ENCODE data around the gene TERT. TPM values are rescaled to one million over a fixed set of nuclear protein-coding genes. Genes with fewer than 3 reads are reported as not detected.

TERT gene
- total RNA-seq, 1 donor from 2014 or later = not detected

DNA sequence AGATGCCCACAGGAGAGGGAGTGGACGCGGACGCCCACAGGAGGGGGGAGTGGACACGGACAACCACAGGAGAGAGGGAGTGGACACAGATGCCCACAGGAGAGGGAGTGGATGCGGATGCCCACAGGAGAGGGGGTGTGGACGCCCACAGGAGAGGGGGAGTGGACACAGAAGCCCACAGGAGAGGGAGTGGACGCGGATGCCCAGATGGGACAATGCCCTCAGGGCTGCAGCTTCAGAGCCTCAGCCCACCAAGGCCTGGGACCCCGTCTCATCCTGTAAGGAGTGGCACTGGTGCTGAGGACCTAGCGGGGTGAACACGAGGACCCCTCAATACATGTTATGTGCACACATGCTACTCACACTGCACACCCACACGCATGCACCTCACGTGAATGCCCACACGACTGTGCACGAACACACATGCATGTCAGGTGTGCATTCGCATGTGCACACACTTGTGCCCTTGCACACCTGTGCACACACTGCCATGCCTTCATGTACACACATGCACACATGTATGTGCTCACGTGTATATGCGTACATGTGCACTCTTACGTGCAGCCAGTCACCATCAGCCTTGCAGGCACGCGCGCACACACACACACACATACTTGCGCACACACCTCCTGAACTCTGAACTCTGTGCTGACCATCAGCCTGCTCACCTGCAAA is 34.9 kb downstream of the TERT start:
- DNase-seq (ENCODE audit: low spot score) = no peak

DNA sequence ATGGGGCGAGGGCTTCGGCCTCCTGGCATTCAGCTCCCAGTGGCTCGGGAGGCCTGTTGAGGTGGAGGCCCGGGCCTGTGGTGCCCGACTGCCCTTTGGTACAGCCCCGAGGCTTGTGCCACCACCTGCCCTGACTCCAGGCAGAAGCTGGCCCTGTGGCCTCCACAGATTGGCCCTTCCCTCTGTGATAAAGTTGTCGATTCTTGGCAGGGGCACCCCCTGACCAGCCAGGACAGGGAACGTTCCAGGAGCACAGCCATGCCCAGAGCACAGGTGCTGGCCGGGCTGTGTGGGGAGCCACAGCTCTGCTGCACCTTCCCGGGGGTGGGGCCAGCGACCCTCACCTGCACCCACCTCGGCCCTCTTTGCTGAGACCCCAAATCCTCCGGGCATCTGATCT is 37.0 kb downstream of the TERT start:
- no peak for DNase-seq (ENCODE audit: low spot score)

DNA sequence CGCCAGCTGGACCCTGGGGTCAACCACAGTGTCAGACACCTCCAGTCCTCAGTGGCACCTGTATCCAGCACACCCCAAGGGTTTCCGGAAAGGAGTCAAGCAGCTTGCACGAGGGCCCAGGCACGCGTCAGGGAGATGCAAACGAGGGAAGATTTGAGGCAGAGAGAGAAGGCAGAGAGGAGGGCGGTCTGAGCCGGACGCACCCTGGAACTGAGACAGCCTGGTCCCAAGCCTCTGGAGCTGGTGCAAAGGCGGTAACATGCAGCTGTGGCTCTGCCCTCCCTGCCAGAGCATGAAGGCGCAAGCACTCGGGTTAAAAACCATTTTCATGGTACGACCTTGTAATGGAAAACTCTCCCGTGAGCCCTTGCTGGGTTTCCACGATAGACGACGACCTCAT is 37.5 kb downstream of the TERT start:
- DNase-seq (ENCODE audit: low spot score) = no peak

DNA sequence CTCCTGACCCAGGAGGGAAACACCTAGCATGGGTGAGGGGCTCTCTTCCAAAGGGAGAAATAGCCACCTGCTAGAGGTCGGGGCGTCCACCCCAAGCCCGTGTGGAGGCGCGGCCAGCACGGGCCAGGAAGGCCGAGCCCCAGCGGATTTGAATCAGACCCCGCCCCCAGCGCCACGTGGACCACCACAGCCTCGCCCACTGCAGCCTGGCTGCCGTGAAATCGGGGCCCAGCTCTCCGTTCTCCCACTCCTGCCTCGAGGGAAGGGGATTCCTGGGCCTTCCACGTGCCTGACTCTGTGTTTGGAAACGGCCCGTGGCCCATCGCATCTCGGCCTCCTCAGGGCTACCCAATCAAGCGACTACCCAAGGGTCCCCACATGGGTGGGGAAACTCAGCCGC is 38.1 kb downstream of the TERT start:
- DNase-seq (ENCODE audit: low spot score) = no peak

DNA sequence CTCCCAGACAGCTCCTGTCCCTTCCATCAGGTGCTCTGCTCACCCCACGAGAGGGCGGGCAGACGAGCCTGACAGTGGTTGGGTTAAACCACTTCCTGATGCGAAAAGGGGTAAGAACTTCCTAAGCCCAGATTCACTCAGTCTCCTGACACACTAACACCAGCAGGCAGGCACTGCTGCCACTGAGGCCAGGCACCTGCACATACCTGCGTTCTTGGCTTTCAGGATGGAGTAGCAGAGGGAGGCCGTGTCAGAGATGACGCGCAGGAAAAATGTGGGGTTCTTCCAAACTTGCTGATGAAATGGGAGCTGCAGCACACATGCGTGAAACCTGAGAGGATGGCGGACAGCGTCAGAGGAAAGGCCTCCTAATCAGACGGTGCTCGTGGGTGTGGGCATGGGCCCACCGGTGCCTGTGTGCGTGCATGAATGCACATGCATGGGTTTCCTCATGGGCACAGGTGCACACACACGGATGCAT is 39.7 kb downstream of the TERT start:
- DNase-seq (ENCODE audit: low spot score) = no peak

DNA sequence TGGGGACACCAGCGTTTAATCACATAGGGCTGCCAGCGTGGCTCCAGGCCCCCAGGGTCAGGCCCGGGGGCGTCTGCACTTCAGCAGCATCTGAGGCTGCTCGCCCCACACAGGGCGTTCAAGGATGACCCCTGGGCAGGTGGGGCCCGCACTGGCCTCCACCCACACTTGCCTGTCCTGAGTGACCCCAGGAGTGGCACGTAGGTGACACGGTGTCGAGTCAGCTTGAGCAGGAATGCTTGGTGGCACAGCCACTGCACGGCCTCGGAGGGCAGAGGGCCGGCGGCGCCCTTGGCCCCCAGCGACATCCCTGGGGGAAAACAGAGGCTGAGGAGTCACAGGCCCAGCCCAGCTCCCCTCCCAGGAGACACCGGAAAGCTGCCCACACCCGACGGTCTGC is 40.7 kb downstream of the TERT start:
- no peak for DNase-seq (ENCODE audit: low spot score)

DNA sequence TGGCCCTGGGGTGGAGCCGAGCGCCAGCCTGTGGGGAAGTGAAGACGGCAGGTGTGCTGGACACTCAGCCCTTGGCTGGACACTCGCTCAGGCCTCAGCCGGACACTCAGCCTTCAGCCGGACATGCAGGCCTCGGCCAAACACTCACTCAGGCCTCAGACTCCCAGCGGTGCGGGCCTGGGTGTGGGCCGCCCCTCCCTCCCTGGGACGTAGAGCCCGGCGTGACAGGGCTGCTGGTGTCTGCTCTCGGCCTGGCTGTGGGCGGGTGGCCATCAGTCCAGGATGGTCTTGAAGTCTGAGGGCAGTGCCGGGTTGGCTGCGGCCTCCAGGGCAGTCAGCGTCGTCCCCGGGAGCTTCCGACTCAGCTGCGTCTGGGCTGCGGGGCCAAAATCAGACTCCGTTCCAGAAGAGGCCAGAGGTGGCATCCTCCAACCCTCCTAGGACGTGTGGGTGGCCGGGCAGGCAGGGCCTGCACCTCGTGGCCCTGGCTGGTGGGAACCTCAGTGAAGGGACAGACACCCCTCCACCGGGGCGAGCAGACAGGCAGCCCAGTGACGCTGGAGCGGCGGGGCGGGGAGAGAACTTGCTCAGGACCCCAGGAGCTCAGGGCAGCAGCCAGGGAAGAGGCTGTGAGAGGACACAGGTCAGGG is 41.3 kb downstream of the TERT start:
- no peak for DNase-seq (ENCODE audit: low spot score)

DNA sequence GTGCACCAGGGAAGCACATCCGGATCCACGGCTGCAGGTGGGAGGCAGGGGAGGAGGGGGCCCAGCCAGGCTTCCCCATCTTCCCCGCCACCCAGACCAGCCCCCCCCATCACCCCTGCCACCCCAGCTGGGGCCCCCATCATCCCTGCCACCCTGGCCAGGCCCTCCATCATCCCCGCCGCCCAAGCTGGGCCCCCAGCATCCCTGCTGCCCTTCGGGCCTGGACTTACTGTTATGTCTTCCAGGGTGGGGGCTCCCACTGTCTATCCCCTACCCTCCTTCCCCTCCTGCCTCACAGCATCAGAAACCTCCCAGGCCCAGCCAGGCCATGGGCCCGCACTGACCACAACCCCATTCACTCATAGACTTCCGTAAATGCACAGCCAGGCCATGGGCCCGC is 42.2 kb downstream of the TERT start:
- no peak for DNase-seq (ENCODE audit: low spot score)

DNA sequence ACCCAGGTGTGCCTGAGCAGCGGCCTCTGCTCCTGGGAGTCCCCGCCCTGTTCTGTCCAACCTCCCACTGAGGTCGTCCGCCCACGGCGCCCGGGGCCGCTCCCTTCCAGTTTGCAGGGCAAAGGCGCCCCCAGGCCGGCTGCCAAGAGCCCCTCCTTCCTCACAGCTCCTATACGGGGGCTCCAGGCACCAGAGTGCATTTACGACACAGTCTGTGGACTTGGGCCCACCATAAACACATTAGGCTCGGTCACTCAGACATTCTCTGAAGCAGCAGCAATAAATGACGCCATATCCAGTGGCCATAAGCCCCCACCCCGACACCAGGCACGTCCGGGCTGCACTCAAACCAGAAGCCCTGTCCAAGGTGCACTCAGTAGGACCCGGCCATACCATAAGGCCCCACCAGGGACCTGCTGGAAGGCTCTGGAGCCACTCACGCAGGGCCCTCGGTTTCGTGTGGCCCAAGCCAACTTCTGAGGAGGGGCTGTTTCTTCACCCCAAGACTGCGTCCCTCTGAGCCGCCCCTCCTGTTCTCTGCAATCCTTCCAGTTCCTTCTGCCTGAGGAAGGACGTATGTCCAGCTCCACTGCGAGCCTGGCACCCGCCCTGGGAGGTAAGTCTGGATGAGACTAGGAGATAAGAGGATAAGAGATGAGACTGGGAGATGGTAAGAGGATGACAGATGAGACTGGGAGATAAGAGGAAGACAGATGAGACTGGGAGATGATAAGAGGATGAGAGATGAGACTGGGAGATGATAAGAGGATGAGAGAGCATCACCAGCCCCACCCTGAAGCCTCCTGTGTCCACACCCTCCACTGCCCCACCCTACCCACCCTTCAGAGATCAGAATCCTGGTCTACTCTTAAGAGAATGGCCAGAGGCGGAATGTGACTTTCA is 42.9 kb downstream of the TERT start:
- no peak for DNase-seq (ENCODE audit: low spot score)

DNA sequence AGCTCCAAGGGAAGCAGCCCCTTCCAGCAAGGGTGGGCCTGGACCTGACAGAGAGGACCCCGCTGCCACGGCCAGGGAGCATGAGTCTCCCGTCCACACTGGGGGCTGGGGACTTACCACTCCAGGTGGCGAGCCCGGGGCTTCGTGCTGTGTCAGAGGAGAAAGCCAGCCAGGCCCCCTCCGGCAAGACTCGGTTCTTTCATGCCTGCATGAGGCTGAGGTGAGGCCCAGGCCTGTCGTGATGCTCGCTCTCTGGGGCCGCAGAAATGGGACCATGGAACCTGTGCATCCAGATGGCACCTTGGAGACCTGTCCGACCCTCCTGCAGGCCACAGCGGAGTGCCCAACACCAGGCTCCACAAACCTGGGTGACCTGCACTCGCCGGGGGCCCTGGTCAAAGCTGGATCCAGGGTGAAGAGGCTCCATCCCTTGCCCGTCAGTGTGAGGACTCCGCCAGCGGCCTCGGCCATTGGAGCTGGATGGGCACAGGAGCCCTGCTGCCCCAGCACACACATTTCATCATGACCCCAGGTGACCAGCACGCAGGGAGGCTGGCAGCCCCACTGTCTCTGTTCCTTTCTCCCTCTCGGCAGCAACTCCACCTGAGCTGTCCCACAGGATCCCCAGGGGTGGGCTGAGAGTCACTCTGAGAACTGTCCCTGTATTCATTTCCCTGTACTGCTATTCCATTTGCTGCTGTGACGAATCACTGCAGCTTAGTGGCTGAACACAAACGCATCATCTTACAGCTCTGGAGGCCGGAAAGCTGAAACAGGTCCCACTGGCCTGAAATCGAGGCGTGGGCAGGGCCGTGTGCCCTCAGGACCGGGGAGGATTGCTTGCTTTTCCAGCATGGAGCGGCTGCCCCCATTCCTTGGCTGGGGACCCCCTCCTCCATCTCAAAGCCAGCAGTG is 45.2 kb downstream of the TERT start:
- DNase-seq (ENCODE audit: low spot score) = no peak

DNA sequence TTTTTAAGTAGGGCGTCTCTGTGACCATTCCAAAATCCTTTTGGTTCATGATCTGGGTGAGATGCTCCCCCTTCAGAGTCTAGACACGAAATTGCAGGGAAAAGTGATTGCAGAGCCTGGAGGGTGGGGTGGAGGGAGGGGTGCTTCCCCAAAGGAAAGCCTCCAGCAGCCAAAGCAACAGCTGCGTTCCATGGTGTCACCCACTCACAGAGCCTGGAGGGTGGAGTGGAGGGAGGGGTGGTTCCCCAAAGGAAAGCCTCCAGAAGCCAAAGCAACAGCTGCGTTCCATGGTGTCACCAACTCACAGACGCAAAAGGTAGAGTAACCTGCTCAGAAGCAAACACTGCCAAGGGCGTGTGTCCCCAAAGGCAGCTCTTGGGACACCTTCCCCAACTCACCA is 47.1 kb downstream of the TERT start:
- DNase-seq (ENCODE audit: low spot score) = no peak

DNA sequence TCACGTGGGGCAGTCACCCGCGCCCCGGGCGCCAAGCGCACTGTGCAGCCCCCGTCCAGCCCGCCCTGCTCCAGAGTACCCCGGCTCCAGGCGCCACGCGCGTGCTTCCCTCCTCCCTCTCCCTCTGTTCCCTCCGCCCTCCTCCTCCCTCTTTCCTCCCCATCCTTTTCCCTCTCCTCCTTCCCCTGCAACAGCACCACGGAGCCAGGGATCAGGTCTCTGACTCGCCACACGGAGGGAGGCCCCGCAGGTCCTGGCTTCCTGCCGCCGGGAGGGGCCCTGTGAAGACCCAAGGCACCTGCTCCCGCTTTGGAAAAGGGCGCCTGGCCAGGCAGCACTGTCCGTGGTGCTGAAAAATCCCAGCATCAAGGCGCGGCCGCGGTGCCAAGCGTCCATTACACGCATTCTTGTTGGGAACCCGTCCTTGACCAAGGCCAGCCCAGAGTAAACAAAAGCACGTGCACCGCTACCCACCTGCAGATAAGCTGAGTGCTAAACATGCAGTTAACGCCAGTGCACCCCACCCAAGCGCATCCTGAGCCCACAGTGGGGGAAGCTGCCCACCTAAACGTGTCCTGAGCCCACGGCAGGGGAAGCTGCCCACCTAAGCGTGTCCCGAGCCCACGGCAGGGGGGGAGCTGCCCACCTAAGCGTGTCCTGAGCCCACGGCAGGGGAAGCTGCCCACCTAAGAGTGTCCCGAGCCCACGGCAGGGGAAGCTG is 48.0 kb downstream of the TERT start:
- DNase-seq (ENCODE audit: low spot score) = peak; percentile 28

DNA sequence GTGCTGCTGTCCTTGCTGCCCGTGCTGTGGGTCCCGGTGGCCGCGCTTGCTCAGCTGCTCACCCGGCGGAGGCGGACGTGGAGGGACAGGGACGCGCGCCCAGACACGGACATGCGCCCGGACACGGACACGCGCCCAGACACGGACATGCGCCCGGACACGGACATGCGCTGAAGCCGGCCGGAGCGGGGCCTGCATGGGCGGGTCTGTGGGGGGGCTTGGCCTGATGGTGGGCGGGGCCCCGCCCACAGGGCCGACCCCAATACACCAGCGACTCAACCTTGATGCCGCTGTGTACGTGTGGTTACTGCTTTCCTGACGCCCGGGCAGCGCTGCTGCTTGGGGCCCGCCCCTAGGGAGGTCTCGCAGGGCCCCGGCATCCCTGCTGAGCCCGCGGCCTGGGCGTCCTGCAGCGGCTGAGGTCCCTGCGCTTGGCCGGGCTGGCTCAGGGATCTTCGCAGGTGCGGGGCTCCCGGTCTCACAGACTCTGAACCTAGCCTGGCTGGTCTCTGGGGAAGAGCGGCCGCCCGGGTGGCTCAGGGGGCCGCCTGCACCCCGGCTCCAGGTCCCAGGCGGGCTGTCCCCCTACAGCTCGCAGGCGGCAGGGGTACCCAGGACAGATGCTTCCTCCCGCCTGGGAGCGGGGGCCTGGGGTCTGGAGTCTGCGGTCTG is 48.8 kb downstream of the TERT start:
- DNase-seq (ENCODE audit: low spot score) = no peak

DNA sequence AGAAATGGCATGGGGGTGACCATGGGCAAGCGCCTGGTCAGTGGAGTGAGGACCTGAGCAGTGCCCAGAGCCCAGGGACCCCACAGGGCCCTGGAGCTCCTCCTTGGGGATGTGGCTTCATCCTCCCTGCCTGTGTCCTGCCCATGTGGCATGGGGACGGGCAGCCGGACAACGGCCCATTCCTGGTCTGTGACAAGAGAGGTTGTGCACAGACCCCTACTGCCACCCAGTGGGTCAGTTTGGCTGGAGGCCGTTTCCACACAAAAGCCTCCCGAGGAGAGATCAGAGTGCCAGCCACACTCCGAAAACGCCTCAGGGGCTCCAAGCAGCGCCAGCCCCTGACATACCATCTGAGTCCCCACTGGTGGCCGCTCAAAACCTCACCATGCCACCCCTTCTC is 49.9 kb downstream of the TERT start:
- DNase-seq (ENCODE audit: low spot score) = no peak

DNA sequence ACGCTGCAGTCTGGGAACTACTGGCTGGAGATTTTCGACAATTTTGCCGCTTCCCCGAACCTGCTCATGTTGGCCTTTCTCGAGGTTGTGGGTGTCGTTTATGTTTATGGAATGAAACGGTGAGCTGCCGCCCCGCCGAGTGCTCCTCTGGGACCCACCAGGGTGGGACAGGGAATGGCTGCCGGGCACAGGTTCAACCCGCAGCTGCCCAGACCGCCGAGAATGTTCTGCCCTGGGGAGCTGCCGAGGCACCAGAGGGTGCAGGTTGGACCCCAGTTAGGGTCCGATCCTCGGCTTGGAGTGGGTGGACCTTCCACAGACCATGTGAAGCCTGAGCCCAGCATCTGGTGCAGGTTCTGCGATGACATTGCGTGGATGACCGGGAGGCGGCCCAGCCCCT is 50.6 kb downstream of the TERT start:
- no peak for DNase-seq (ENCODE audit: low spot score)

DNA sequence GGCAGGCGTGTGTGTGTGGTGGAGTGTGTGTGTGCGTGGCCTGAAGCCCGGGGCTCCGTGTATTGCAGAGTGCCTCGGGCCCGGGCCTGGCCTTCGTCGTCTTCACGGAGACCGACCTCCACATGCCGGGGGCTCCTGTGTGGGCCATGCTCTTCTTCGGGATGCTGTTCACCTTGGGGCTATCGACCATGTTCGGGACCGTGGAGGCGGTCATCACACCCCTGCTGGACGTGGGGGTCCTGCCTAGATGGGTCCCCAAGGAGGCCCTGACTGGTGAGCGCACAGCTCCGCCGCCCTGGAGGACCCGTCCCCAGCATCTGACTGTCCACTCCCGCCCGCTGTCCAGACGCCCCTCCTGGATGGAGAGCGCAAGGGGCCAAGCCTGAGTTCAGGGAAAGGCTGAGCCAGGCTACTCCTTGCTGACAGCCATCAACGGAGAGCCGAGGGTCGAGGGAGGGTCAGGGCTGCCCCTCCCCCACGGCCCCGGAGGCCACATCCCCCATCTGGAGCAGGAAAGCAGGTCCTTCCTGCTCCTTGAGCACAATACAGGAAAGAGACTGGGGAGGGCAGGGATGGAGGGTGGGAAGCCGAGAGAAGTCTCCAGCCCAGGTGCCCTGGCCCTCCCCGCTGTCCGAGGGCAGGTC is 51.3 kb downstream of the TERT start:
- no peak for DNase-seq (ENCODE audit: low spot score)

DNA sequence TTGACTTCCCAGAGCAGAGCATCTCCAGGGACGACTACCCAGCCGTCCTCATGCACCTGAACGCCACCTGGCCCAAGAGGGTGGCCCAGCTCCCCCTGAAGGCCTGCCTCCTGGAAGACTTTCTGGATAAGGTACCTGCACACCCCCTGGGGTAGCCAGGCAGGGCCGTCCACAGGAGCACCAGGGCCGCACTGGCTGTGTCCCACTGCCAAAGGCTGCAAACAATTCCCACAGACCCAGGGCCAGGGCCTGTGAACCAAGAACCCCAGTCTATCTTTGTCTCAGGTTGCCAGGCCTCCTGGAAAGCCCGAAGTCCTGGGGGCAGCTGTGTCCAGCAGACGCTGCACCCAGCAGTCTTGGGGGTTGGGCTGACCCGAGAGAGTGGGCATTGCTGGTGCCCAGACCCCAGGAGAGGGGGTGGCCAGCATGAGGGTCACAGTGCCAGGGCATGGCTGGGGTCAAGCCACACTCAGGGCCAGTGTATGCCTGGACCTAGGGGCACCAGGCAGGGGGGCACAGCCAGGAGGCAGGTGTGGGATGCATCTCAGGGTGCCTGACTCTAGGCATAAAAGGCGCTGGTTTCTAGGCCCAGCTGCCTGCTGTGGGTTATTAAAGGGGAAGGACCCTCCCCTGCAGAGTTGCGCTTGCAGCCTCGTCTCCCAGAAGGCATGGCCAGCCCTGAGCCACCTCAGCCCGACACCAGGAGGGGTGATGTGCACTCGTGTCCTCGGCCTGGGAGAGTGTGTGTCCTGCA is 52.0 kb downstream of the TERT start:
- no peak for DNase-seq (ENCODE audit: low spot score)

DNA sequence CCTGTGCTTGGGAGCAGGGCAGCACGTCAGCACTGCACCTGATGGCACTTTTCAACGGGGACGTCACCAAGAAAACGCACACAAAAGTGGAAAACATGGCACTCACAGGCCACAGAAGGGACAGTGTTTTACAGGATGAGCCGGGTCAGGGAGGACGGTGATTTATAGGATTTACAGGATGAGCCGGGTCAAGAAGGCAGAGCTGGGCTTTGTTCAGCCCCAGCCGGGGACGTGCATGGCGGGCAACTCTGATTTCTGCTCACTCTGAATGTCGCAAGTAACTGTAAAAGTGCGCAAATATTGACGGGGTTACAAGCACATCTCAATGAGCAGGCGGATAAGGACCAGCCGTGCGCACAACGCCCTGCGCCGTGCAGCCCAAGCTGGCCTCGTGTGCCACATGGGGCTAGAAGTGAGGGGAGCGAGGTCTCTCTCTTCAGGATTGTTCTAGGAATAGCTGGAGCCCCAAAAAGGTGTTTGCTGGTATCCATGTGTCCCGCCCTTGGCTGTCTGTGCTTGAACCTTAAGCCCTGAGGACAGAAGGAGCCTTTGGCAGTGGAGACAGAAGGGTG is 53.3 kb downstream of the TERT start:
- no peak for DNase-seq (ENCODE audit: low spot score)

All from umbilical cord (tissue), 2 donors.